Superior temporal gyrus (tissue), 1 donor: ENCODE data around the gene PHC2.
A peak's percentile ranks its signal among the peaks of the same experiment; 100 is the strongest.

Experiments
- DNase-seq: peaks from one replicate; pipeline ENCODE4 v3.0.0-alpha.2; 2016; ENCODE audit errors: extremely low spot score

PHC2 gene

GRCh38 chr1:33388805-33389771 is 41.8 kb downstream of the PHC2 start:
- peak; percentile 28 for DNase-seq

DNA sequence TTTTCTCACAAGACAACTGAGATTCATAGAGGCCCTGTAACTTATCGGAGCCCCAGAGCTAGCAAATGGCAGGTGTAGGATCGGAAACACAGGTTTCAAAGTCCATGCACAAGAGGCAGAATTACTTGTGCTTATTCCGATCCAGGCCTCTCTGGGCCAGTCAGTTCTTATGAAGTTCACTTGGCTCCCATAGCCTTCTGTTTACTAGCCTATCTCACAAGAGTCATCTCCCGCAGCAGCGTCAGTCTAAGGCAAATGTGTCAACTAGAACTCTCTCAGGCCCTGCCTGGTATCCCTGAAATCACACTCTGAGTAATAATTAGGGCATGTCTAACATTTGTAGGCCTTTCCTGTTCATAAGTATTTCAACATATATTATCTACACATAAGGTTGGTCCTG is 43.3 kb downstream of the PHC2 start:
- DNase-seq: no peak

- DNase-seq: no peak
These were observed 45.6 kb downstream of the PHC2 start for GRCh38 chr1:33385251-33385650.

DNA sequence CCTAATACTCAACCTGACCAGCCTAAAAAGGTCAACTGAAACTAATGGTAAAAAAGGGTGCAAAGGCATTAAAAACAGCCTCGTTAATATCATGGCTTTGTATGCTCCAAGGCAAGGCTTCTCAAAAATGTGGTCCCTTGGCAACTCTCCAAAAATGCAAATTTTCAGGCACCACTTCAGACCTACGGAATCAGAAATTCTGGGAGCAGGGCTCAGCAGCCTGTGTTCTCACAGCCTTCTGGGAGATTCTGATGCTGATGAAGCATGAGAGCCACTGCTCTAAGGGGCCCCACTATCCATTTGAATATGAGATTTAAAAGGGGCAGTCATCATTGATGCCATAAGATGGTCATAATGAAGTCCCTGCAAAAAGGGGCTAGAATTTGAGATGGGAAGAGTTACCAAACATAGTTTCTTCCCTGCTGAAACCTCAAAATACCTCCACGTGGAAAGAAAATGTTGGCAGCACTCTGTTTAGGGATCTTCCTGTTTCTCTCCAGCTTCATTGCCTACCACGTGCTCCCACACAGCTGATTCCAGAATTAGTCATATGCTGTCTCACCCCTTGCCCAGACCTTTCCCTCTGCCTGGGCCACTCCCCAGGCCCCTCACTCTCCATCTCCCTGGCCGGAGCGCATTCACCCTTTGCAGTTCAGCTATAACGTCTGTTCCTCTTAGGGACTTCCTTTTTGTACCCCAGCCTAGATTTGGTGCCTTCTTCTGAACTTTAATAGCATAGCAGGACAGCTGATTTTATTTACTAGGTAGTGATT is 46.7 kb downstream of the PHC2 start:
- DNase-seq: peak; percentile 45

- no peak for DNase-seq
These were observed 47.4 kb downstream of the PHC2 start for GRCh38 chr1:33383489-33383888.

- peak; percentile 88 for DNase-seq
These were observed 48.1 kb downstream of the PHC2 start for GRCh38 chr1:33382661-33383415.

- DNase-seq: no peak
These were observed 48.9 kb downstream of the PHC2 start for GRCh38 chr1:33381977-33382376.

DNA sequence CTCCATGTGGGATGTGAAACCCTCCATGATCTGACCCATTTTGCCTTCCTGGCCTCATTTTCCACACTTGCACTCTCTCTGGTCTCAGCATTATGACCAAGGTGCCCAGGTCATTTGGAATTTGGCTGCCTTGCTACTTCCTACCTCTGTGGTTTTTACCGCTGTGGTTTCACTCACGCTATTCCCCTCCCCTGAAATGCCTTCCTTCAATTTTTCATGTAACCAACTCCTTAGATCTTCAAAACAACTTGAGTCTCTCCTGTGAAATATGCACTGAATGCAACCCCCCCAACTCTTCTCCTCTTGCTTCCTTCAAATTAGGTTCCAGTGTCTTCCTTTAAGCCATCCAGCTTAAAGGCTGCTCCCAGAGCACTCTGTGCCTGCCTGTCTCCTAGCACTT is 50.1 kb downstream of the PHC2 start:
- no peak for DNase-seq

DNA sequence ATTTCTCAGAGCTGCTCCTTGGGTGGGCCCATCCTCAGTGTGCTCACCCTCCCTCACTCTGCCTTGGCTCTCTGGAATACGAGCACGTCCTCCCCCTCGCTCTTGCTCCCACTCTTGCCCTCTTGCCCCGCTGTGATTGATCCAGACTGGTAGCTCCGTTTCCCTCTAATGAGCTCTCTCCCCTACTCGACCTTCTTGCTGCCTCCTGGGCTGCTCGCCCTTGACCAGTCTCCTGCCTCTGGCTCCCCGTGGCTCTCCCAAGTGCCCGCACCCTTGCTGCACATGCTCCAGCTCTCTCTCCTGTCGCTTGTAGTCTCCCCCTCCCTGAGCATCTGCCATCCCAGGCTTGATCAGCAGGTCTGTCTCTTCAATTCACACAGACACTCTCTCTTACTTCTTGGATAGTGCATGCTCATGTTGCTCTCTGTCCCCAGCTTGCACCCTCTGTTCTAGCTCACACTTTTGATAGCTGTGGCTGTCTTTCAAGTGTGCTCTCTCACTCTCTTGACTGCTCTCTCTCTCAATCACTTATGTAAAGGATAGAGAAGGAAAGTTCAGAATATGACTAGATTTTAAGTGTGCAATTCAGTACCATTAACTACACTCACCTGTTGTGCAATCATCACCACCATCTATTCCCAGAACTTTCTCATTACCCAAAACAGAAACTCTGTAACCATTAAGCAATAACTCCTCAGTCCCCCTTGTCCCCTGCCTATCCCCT is 51.1 kb downstream of the PHC2 start:
- no peak for DNase-seq

DNA sequence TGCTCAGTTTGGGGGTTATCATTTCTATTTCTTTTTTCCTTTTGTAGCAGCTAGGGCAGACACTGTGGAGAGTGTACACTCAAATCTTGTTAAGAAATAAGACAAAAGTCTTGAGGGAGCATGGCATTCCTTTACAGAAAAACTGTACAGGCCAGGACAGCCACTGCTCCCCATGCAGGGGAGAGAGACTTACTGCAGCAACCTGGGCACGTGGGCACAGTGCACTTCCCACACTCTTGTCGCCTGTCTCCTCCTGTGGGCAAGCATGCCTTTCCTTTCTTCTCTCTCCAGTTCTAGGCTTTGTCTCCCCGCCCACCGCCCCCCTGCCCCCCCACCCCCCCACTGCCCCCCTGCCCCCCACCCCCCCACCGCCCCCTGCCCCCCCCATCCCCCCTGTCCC is 51.9 kb downstream of the PHC2 start:
- DNase-seq: no peak

- no peak for DNase-seq
These were observed 52.4 kb downstream of the PHC2 start for GRCh38 chr1:33378524-33378923.

DNA sequence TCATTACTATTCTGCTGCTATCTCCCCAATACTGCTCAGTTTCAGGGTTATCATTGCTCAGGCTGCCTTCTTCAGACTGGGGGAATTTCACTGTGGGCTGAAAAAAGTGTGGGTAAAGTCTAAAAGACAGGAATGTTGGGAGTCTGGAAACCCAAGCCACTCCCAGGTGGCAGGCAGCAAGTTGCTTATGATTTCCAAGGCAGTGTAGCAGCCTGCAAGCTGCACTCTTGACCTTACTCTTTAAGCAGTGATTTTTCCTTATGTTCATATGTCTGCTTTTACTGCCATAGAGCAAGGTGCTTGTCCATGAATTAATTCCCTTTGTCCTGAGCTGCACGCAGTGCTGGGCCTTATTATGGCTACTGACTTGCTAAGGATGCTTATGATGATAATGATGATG is 53.1 kb downstream of the PHC2 start:
- no peak for DNase-seq

DNA sequence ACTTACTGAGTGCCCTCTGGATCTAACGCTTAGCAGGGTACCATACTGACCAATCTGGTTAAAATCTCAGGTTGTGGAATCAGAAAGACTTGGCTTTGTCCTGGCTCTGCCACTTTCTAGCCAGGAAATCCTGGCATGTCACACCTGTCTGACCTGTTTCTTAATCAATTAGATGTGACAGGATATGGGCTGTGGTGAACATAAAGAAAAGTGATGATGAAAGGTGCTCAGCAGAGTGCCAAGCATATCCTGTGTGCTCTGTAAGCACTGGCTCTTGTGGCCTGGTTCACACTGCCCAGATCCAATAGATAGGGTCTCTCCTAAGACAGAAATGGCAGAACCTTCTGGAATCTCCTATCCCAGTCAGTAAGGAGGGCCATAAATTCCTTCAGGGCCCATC is 53.9 kb downstream of the PHC2 start:
- DNase-seq: no peak

GRCh38 chr1:33375316-33375715 is 55.6 kb downstream of the PHC2 start:
- DNase-seq: no peak

GRCh38 chr1:33374336-33375105 is 56.4 kb downstream of the PHC2 start:
- DNase-seq: no peak

DNA sequence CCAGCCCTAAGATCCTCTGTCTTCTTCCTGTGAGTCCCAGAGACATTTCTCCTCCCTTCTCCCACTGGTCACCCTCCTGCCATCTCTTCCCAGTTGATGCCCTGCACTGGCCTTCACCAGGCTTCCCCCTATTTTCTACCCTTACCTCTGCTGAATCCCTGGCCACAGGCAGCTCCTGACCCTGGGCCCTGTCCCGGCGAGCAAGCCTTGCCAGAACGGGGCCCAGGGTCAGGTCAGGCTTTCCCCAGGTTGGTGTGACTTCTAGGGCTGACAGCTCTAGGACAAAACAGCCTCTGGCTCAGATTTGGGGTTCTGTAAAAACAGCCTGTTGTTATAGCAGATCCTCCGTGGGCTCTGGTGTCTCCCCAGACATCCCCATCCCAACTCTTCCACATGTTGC is 57.3 kb downstream of the PHC2 start:
- DNase-seq: no peak

DNA sequence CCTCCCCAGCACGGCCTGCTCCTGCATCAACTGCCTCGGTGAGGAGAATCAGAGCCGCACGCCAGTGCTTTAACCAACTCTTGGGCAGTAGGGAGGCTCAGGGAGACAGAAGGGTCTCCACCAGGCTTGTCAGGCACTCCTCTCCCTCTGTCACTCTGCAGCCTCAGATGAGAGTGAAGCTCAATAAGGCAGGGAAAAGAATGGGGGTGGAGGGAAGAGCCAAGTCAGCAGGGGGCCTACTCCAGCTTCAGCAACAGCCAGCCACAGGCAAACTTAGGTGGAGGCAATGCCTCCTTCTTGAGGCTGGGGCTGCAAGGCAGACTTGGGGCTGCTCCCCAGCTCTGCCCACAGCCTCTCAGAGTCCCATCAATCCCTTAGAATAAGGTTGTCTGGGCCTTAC is 58.2 kb downstream of the PHC2 start:
- no peak for DNase-seq

GRCh38 chr1:33372162-33372561 is 58.7 kb downstream of the PHC2 start:
- no peak for DNase-seq

- DNase-seq: no peak
These were observed 59.6 kb downstream of the PHC2 start for GRCh38 chr1:33371334-33371733.

GRCh38 chr1:33370827-33371226 is 60.1 kb downstream of the PHC2 start:
- no peak for DNase-seq

DNA sequence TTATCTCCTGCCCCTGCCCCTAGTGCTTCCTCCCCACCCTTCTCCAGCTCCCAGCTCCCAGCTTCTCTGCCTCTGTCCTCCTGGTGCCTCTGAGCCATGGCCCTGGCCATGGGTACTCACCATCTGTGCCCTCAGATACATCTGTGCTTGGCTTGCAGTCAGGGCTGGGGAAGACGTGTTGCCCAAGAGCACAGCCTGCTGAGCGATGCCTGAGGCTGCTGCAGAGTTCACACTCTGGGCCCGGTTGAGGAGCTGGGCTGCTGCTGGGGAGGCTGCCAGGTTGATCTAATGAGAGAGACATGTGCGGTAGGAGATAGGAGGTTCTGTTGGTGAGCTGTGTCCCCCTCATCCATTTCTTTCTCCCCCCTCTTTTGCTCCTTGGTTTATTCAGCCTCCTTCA is 60.6 kb downstream of the PHC2 start:
- DNase-seq: no peak
